T-helper 1 cell treated with Interleukin-12 subunit alpha and Interleukin-12 subunit beta and Interleukin-4 antibody, amounts not matched to agents 30 μg/mL and 1 μg/mL, for 36 hours (primary cell): ENCODE measurements around the gene DERL3.
A peak's percentile ranks its signal among the peaks of the same experiment; 100 is the strongest.

Experiments
- H3K27ac Mint-ChIP-seq: one replicate; pipeline ENCODE4 v1.8.0; 2021; ENCODE audit warnings: mild to moderate bottlenecking, mixed read lengths
- H3K27me3 Mint-ChIP-seq: one replicate; pipeline ENCODE4 v1.8.0; 2021; ENCODE audit warnings: low read depth, mixed read lengths
- H3K36me3 Mint-ChIP-seq: one replicate; pipeline ENCODE4 v1.8.0; 2021; ENCODE audit warnings: low read depth, mixed read lengths
- H3K4me1 Mint-ChIP-seq: one replicate; pipeline ENCODE4 v1.8.0; 2021; ENCODE audit warnings: low read depth, mixed read lengths
- H3K4me3 Mint-ChIP-seq: one replicate; pipeline ENCODE4 v1.8.0; 2021; ENCODE audit warnings: mild to moderate bottlenecking, moderate library complexity, mixed read lengths
- H3K9me3 Mint-ChIP-seq: one replicate; pipeline ENCODE4 v1.8.0; 2021; ENCODE audit warnings: mixed read lengths

DERL3 gene

DNA sequence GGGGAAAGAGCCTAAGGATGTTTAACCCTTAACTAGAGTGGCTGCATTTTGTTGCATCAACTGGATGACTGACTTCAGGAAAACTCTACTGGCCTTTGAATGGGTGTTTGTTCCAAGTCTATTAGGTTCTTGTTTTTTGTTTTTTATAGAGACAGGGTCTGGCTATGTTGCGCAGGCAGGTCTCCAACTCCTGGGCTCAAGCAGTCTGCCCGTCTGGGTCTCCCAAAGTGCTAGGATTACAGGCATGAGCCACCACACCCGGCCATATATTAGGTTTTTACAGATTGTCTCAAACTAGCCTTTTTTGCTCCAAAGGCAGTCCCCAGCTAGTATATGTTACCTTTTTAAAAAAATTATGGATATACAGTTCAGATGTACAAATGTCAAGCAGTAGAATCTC, 50.9 kb downstream of the DERL3 start:
- Mint-ChIP-seq H3K36me3 (peaks cover 9% of the 10 kb centered on the region), H3K9me3 (no peaks in the 10 kb centered on the region), H3K27ac (peak overlapping the region; percentile 77), H3K27me3 (no peaks in the 10 kb centered on the region), H3K4me1 (peaks cover 33% of the 10 kb centered on the region), H3K4me3 (peak overlapping the region; percentile 90)

DNA sequence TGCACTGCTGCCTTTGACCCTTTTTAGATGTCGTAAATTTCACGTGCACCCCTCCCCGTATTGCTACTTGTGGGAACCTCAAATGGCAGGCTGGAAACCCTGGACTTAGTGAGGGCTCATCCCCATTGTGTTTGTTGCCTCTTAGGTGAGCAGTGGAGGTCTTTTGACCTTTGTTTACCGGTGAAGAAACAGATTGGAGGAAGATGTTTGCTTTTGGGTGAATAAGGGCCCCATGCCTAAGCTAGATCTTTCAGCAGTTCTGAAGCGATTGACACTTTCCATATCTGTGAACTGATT, 51.3 kb downstream of the DERL3 start:
- H3K4me1 Mint-ChIP-seq: peaks cover 31% of the 10 kb centered on the region
- no peaks in the 10 kb centered on the region for H3K9me3 Mint-ChIP-seq
- H3K27ac Mint-ChIP-seq: peak overlapping the region; percentile 77
- peaks cover 7% of the 10 kb centered on the region for H3K36me3 Mint-ChIP-seq
- no peaks in the 10 kb centered on the region for H3K27me3 Mint-ChIP-seq
- peak overlapping the region; percentile 90 for H3K4me3 Mint-ChIP-seq

DNA sequence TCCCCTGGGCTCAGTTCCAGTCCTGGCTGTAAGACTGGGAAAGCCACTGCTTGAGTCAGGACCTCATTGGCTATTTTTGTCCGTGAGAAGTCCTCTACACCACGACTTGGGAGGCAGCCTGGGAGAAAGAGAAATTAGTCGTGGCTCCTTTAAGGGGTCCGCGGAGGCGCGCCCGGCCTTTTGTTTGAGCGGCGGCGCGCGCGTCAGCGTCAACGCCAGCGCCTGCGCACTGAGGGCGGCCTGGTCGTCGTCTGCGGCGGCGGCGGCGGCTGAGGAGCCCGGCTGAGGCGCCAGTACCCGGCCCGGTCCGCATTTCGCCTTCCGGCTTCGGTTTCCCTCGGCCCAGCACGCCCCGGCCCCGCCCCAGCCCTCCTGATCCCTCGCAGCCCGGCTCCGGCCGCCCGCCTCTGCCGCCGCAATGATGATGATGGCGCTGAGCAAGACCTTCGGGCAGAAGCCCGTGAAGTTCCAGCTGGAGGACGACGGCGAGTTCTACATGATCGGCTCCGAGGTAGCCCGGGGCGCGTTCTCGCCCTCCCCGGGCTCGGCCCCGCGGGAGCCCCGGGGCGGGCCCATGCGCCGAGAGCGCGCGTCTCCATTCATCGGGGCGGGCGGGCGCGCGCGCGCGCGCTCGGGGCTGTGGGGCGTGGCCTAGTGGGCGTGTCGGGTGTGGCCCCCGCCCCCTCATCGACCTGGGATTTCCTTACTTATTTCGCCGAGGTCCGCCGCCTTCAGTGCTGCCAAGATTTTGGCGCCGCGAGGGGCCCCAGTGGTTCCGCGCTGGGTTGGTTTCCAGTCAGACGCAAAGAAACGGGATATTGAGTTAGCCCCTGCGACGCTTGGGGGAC, 51.8 kb downstream of the DERL3 start, which contains the start of gene SMARCB1:
Gene SMARCB1, plus strand, starts transcription at position 215 of the 848 bp plus-strand sequence. Its CDS starts 204 bp downstream, at position 419.
- H3K27ac Mint-ChIP-seq: peak within 1 kb of the TSS; percentile 92
- H3K4me1 Mint-ChIP-seq: peaks cover 27% of the 10 kb centered on the region
- H3K4me3 Mint-ChIP-seq: peak within 1 kb of the TSS; percentile 90
- no peaks in the 10 kb centered on the region for H3K27me3 Mint-ChIP-seq
- no peaks in the 10 kb centered on the region for H3K9me3 Mint-ChIP-seq
- H3K36me3 Mint-ChIP-seq: peaks cover 6% of the 10 kb centered on the region

DNA sequence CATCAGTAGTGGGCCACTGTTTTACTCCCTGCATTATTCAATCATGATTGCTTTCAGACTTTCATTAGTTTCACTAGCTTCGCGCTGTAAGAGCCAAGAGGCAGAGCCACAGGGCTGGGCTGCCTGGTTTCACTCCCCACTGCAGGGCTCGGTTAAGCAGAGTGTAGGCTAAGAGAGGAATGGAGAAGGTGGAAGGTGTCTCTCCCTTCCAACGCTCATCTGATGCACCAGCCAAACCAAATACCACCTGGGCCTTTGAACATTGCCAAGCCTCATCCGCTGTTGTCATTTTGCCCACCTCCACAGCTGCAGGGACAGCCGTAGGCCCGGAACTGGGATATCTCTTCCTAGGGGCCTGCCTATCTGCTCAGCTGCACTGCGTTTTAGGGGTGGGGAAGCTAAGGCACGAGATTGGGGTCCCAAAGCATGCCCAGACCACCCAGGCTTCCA, 52.5 kb downstream of the DERL3 start:
- no peaks in the 10 kb centered on the region for H3K27me3 Mint-ChIP-seq
- peak overlapping the region; percentile 80 for H3K4me3 Mint-ChIP-seq
- H3K36me3 Mint-ChIP-seq: peaks cover 4% of the 10 kb centered on the region
- peak overlapping the region; percentile 92 for H3K27ac Mint-ChIP-seq
- no peaks in the 10 kb centered on the region for H3K9me3 Mint-ChIP-seq
- peaks cover 27% of the 10 kb centered on the region for H3K4me1 Mint-ChIP-seq
